Neural progenitor cell (in vitro differentiated cells): Measurements from ENCODE around the gene MAP7.

Experiments used
- EZH2 ChIP-seq: fragments of 200-600 bp; sonication (generic); IDR thresholded peaks from 2 replicates; pipeline ENCODE4 v1.6.1; 2017; ENCODE audit warnings: antibody characterized with exemption, mild to moderate bottlenecking, moderate library complexity
- TF ChIP-seq, protein P1 (sequence below): fragments of 200-600 bp; sonication (generic); IDR thresholded peaks from 2 replicates; pipeline ENCODE4 v1.5.1; 2017; ENCODE audit warnings: antibody characterized with exemption, mild to moderate bottlenecking

DNA sequence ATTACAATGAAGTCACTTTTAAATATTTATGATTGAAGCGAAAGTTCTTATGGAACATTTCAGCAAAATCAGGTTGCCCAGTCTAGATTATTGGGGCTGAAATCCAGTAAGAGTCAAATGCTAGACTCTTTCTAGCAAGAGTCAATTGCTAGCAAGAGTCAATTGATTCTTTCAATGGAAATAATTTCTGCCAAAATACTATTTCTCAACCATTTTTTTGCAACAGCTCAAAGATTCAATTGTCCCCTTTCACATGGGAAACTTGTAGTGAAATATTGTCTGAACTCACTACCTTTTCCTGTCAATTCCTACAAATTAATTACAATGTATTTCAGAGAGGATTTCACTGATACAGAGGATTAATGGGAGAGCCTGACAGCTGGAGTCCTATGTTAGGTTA lies 78.3 kb downstream of the MAP7 start:
- TF ChIP-seq, protein P1, sequence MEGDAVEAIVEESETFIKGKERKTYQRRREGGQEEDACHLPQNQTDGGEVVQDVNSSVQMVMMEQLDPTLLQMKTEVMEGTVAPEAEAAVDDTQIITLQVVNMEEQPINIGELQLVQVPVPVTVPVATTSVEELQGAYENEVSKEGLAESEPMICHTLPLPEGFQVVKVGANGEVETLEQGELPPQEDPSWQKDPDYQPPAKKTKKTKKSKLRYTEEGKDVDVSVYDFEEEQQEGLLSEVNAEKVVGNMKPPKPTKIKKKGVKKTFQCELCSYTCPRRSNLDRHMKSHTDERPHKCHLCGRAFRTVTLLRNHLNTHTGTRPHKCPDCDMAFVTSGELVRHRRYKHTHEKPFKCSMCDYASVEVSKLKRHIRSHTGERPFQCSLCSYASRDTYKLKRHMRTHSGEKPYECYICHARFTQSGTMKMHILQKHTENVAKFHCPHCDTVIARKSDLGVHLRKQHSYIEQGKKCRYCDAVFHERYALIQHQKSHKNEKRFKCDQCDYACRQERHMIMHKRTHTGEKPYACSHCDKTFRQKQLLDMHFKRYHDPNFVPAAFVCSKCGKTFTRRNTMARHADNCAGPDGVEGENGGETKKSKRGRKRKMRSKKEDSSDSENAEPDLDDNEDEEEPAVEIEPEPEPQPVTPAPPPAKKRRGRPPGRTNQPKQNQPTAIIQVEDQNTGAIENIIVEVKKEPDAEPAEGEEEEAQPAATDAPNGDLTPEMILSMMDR = no peak
- no peak for TF ChIP-seq EZH2
